GM18508 (cell line): ENCODE data around the gene SMARCC2.
A peak's percentile ranks its signal among the peaks of the same experiment; 100 is the strongest.
"Not testable (repeated sequence)": the region's sequence is repeated elsewhere in the genome, so short reads cannot be mapped to it uniquely, and the experiment has no call there.

Experiments
- ATAC-seq: cut with Tn5 transposase; IDR thresholded peaks from one replicate; pipeline ENCODE4 v1.9.1; 2021; ENCODE audit warnings: moderate number of reproducible peaks; ENCODE audit not compliant: insufficient read depth, unreplicated experiment

The SMARCC2 gene

DNA sequence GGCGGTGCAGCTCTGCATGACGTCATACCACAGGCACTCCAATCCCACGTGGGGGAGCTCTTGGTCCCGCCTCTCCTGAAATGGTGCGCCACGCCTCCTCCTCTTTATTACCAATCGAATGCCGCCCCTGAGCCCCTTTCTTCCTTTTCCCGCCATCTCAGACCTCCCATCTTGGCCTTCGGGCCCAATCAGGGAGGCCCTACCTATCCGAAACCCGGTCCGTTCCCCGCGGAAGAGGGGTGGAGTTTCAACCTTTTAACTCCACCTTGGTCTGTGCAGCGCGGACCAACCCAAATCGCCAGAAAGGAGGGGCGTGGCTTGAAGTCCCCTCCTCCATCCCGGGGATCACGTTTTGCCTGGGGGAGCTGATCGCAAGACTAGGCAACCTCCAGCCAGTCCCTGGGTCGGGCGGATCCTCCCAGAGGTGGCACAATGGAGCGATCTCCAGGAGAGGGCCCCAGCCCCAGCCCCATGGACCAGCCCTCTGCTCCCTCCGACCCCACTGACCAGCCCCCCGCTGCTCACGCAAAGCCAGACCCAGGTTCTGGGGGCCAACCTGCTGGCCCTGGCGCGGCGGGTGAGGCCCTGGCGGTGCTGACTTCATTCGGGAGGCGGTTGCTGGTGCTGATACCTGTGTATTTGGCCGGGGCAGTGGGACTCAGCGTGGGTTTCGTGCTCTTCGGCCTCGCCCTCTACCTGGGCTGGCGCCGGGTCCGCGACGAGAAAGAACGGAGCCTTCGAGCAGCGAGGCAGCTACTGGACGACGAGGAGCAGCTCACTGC is 61.2 kb downstream of the SMARCC2 start, which contains the start of gene ESYT1:
ESYT1 (plus strand) TSS at position 380 of the 782 bp plus-strand sequence; CDS start at position 433, 53 bp downstream.
- peak; percentile 82 for ATAC-seq

DNA sequence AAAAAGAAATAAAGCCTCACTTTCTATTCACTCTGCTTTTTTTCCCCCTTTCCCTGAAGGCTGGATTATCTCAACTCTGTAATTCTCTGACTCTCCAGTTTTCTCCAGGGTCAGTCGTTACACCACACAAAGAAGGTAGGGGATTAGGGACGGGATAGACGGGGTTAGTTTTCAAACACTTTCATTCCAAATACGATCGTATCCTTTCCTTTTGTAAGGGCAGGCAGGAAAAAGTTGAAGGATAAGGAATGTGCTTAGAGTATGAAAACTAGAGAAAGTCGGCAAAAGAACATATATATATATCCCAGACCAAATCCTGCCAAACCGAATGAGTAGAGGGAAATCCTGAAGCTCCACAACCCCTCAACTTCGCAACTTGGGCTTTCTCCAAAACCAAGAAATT is 61.8 kb downstream of the SMARCC2 start:
- no peak for ATAC-seq

DNA sequence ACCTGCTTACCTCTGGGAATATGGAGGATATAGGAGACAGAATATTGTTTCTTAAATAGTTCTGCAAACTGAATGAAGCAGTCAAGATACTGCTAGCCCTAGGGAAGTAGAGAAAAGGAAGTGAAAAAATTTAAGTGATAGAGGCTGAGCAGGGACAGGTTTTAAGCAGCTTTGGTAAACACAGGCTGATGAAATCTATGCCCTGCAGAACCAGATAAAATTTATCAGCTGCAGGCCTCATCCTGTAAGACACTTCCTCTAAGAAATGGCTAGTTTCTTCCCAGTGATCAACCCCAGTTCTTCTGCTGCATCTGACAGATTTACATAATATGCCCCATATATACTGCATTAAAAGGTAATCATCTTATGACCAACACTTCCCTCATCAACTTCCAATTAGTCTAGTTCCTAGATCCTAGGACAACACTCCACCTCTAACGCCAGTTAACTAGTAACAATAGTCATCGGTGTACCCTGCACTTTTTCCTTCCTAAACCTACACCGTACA is 62.5 kb downstream of the SMARCC2 start:
- no peak for ATAC-seq

DNA sequence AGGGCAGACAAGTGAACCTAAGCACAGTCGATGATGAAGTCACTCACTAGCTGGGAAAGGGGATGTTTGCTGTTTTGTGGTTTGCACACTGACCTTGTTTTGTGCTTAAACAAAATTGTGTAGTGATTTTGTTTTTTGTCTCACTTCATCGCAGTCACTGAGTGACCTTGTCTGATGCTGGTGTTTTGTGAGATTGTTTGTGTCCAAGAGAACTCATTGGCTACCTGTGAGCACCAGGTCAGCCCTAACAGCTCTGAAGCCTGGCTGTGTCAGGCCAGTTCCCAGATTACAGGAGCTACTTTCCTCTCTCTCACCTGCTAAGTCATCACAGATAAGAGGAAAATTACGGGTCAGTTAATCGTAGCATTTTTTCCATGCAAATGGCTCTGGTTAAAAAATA is 65.2 kb downstream of the SMARCC2 start:
- no peak for ATAC-seq

DNA sequence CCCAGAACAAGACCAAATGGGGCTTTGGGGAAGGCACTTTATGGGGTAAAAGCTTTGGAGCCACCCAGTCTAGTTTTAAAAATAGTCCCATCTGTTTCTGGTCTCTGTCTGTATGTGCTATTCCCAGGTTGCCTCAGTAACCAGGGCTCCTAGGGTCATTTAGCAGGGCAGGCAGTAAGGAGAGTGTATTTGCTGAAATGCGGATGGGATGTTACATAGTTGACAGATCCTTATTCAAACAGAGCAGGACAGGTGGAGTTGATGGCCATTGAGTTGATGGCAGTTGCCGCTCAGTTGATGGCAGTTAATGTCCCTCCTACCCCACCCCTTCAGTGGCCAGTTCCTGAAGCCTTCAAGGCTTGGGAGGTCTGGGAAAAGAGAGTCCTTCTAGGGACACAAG is 66.6 kb downstream of the SMARCC2 start:
- ATAC-seq, result no peak

DNA sequence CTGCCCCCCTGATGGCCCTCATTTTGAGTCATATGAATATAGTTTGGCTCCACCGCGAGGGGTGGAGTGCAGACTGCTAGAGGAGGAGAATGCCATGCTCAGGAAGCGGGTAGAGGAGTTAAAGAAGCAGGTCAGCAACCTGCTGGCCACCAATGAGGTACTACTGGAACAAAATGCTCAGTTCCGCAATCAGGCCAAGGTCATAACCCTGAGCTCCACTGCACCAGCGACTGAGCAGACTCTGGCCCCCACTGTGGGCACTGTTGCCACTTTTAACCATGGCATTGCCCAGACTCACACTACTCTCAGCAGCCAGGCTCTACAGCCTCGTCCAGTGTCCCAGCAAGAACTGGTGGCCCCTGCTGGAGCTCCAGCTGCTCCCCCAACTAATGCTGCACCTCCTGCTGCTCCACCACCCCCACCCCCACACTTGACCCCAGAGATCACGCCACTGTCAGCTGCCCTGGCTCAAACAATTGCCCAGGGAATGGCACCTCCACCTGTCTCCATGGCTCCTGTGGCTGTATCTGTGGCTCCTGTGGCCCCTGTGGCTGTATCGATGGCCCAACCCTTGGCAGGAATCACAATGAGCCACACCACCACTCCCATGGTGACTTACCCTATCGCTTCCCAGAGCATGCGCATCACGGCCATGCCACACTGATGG is 67.9 kb downstream of the SMARCC2 start:
- no peak for ATAC-seq

DNA sequence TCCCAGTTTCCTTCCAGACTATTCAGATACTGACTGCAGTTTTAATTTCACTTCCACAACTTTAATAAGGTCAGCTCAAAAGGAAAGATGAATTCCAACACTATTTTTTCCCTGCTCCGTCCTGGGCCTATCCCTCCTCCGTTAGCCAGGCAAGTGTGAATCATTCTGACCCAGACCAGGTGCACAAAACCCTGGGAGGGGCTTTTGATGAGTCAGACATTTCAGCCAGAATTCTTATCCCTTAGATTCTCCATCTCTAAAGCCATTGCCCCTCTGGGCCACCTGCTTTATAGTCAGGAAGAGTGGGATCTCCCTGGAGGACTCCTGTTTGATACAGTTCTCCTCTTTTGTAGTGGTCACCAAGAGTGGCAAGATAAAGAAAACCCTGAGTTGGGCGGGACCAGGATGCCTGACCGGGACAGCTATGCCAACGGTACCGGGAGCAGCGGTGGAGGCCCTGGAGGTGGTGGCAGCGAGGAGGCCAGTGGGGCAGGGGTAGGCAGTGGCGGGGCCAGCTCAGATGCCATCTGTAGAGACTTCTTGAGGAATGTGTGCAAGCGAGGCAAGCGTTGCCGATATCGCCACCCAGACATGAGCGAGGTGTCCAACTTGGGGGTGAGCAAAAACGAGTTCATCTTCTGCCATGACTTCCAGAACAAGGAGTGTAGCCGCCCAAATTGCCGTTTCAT is 69.0 kb downstream of the SMARCC2 start:
- ATAC-seq, result no peak

DNA sequence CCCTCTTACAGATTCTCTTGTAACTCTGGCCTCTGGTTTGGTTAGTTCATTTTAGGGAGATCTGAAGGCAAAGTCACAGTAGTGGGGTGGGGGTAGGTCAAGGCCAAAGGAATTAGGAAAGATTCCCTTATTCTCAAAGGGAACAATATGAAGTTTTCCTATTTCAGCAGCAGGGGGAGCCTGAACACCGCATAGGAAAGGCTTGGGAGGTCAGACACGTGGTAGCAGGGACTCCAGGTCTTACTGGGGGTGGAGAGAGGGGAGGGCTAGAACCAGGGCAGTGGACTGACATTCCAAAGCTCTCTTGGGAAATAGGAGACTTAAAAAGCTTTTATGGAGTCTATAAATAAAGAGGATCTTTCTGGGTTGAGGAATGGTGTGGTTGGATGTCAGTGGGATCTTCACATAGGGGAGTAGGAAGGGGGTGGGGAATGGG is 69.9 kb downstream of the SMARCC2 start:
- ATAC-seq, result no peak

DNA sequence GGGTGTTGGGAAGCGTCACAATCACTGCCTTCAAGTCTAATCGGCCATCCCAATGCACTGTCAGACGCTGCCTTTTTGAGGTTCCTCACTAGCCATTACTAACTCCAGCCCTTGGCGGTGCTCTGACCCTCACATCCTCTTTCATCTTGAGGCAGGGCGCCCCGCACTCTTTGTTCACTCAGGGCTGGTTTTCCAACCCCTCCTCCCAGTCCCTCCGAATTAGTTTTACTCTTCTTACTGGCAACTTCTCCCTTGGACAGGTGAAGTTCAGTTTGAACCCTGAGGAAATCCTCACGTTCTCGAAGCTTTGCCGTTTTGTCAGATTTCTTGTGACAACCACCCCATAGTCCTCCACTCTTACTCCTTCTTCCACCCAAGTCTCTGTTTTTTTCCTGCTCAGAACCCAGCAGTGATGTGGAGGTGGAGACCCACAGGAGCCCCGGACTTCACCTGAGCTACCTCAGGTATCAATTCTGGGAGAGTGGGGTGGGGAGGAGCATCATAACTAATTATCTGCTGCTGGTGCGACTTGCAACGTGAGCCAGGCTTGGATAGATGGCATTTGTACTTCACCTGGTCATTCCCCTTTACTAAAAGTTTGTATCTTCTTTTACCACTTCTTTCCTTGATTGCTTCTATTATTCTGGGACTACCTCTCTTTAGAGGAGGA is 70.5 kb downstream of the SMARCC2 start:
- peak; percentile 3 for ATAC-seq

DNA sequence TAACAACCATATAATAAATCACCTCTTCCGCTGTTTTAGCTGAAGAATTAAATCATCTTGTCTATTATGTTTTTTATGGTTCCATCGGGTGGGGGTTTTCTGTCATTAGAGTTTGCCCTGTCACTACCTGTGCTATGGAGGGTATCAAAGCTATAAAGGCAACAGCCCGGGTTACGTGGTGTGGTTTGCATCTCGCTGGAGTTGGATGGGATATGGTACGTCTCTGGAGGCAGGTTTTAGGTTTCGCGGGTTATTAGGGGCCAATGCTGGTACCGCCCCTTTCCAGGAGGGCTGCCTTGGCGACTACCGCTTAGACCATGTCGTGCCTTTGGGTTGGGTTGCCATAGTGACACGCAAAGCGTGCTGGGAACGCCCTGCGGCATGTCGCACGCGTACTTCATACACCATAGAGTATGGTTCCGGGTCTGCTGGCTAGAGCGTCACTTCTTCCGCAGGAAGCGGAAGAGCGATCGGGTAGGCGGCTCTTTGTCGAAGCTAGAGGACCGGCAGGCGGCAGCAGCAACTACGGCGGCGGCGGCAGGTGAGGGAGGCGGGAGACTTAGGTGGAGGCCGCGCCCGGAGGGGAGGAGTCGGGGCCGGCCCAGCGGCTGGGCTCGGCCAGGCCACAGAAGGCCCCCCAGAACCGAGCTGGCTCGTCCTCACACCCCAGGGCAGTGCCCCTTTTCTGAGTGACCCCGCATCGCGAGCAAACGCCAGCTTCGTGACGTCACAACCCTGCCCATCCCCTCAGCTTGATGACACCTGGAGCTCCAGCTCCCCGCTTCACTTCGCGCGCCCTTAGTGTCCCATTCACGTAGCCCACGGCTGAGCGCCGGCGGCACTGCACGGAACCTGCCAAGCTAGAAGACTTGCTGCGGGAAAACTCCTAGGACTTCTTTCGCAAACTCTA is 71.2 kb downstream of the SMARCC2 start, which contains the start of gene ZC3H10:
ZC3H10 (plus strand) TSS at position 489 of the 910 bp plus-strand sequence. CDS start 2,297 bp downstream, outside the sequence.
- ATAC-seq, result peak; percentile 71

DNA sequence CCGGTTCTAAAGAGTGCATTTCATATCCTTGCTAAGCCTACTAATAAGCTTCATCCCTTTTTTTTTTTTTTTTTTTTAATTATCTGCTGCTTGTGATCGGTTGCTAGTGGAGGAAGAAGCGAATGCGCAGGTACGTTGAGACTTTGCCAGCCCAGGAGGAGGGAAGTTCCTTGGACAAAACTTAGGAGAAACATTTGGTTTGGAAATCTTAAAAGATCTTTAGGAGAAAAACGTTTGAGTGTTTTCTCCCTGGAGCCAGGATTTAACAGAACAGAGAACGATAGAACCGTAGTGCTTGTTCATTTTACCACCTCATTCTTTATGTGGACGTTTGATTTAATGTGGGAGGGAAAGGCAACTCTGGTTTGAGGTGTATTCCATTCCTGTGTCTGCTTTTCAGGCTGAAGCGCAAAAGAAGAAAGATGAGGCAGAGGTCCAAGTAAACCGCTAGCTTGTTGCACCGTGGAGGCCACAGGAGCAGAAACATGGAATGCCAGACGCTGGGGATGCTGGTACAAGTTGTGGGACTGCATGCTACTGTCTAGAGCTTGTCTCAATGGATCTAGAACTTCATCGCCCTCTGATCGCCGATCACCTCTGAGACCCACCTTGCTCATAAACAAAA is 72.1 kb downstream of the SMARCC2 start:
- ATAC-seq, result not testable (repeated sequence)

DNA sequence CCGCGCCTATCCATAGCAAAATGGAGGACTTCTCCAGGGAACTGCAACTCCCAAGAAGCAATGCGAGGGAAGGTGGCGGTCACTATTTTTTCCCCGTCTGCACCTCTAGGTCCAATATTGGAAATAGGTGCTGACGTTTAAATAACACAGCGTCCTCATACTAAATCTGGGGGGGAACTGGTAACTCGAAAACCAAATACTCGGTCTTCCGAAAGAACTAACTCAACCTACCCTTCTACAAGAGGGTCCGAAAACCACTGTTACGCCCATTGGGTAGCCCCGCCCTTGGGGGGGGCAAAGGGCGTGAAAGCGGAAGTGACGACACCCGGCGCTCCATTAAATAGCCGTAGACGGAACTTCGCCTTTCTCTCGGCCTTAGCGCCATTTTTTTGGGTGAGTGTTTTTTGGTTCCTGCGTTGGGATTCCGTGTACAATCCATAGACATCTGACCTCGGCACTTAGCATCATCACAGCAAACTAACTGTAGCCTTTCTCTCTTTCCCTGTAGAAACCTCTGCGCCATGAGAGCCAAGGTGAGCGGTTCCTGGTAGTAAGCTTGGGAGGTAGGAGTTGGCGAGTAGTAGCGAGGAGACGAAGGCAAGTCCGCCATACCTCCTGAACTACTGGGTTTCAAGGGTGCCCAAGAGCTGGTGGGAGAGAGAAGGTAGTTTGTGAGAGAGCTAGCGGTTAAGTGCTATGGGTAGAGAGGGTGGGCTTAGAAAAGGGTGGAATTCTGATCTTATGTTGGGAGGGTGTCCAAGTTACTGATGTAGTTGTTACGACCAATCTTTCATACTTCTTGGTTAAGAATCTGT is 72.8 kb downstream of the SMARCC2 start, which contains the start of gene RPL41:
RPL41 (plus strand) TSS at position 367 of the 815 bp plus-strand sequence.
- peak; percentile 25 for ATAC-seq

DNA sequence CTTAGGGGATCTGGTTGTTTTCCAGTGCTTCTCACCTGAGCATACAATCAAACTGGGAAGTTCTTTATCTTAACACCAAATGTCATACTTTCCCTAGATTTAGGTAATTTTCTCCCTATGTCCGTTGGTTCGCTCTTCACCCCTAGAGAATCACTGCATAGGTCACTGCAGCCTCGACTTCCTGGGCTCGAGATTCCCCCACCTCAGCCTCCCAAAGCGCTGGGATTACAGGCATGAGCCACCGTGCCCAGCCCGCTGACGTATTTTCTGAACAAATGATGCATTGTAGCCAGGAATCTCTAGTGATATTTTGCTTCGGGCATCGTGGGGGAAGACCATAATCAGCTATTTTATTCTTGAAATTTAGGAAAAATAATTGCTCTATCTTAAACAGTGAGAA is 74.0 kb downstream of the SMARCC2 start:
- ATAC-seq, result no peak

DNA sequence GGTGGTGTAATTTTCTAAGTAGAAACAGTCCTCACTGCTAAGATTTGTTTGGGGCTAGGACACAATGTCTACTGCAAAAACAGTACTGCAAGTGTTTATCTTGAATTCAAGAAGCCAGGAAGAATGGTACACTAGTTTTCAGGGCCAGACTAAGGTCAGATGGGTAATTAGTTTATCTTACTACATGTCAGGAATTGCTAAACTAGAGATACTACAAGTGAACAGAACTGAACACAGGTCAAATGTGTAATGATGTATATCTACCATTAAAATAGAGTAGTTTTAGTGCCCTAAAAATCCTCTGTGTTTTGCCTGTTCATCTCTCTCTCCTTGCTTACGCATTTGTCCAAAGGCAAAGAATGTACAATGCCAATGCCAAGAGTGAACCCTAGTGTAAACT is 75.2 kb downstream of the SMARCC2 start:
- no peak for ATAC-seq
